GM18526 (cell line): ENCODE measurements around the gene SERINC3.

Source experiments
- POLR2A ChIP-seq: IDR thresholded peaks from 3 replicates; pipeline ENCODE4 v1.6.1; 2011; ENCODE audit not compliant: insufficient read length; ENCODE audit errors: extremely low read depth

The SERINC3 gene

GRCh38 chr20:44513871-44514270 lies 8.0 kb downstream of the SERINC3 start:
- no peak for TF ChIP-seq POLR2A

- no peak for TF ChIP-seq POLR2A
Observed at GRCh38 chr20:44509762-44510161, 12.1 kb downstream of the SERINC3 start.

GRCh38 chr20:44504402-44505307 lies 17.2 kb downstream of the SERINC3 start:
- no peak for TF ChIP-seq POLR2A

- no peak for TF ChIP-seq POLR2A
Observed at GRCh38 chr20:44502968-44503367, 18.9 kb downstream of the SERINC3 start.

GRCh38 chr20:44501448-44501847 lies 20.4 kb downstream of the SERINC3 start:
- TF ChIP-seq POLR2A, result no peak

GRCh38 chr20:44500221-44500620 lies 21.6 kb downstream of the SERINC3 start:
- no peak for TF ChIP-seq POLR2A

GRCh38 chr20:44497761-44498160 lies 24.1 kb downstream of the SERINC3 start:
- no peak for TF ChIP-seq POLR2A

GRCh38 chr20:44496976-44497375 lies 24.9 kb downstream of the SERINC3 start:
- no peak for TF ChIP-seq POLR2A

GRCh38 chr20:44495802-44496481 lies 25.9 kb downstream of the SERINC3 start:
- no peak for TF ChIP-seq POLR2A

GRCh38 chr20:44495257-44495656 lies 26.6 kb downstream of the SERINC3 start:
- TF ChIP-seq POLR2A, result no peak

- no peak for TF ChIP-seq POLR2A
Observed at GRCh38 chr20:44494681-44495080, 27.2 kb downstream of the SERINC3 start.

- TF ChIP-seq POLR2A, result no peak
Observed at GRCh38 chr20:44494266-44494665, 27.6 kb downstream of the SERINC3 start.

- TF ChIP-seq POLR2A, result no peak
Observed at GRCh38 chr20:44491635-44492395, 30.1 kb downstream of the SERINC3 start.

GRCh38 chr20:44489931-44490330 lies 31.9 kb downstream of the SERINC3 start:
- TF ChIP-seq POLR2A, result no peak

GRCh38 chr20:44489223-44489622 lies 32.6 kb downstream of the SERINC3 start:
- TF ChIP-seq POLR2A, result no peak

GRCh38 chr20:44488551-44488950 lies 33.3 kb downstream of the SERINC3 start:
- TF ChIP-seq POLR2A, result no peak

- TF ChIP-seq POLR2A, result no peak
Observed at GRCh38 chr20:44485830-44486198, 36.1 kb downstream of the SERINC3 start.
